ENCODE results near the gene TKFC.

DNA sequence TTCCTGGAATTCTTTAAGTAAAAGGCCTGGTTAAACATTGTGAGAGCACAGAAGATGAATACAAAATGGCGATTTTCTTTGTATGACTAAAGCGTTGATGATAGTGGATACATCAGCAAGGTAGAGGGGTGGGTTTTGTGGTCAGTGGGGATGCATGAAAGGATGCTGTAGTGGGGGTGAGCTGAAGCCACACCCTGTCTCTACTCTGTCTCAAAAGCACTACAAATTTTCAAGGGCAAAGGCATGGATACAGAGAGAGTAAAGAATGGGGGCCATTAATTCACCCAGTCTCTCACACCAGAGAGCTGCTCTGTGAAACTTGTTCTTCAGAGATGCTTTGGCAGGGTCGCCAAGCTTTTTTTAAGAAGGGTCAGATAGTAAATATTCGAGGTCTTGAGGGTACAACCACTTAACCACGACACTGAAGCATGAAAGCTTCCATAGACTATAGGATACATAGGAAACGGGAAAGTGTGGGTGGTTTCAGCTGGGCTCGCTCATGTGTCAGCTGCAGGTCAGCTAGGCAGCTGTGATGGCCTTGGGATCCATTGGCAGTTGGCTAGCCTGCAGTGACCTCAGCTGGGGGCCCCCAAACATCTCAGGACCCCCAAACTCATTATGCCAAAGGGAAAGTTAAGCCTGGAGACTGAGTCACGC, 37.4 kb downstream of the TKFC start:
- TF ChIP-seq EZH2 (IDR thresholded peaks at IDR 0.05; ENCODE audit: low read depth), result no peak
- TF ChIP-seq, protein P1, sequence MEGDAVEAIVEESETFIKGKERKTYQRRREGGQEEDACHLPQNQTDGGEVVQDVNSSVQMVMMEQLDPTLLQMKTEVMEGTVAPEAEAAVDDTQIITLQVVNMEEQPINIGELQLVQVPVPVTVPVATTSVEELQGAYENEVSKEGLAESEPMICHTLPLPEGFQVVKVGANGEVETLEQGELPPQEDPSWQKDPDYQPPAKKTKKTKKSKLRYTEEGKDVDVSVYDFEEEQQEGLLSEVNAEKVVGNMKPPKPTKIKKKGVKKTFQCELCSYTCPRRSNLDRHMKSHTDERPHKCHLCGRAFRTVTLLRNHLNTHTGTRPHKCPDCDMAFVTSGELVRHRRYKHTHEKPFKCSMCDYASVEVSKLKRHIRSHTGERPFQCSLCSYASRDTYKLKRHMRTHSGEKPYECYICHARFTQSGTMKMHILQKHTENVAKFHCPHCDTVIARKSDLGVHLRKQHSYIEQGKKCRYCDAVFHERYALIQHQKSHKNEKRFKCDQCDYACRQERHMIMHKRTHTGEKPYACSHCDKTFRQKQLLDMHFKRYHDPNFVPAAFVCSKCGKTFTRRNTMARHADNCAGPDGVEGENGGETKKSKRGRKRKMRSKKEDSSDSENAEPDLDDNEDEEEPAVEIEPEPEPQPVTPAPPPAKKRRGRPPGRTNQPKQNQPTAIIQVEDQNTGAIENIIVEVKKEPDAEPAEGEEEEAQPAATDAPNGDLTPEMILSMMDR (conservative IDR thresholded peaks at IDR 0.05), result no peak

All from PC-9 (cell line).